ENCODE data around the gene SNTG2.
"Not testable (repeated sequence)": the region's sequence is repeated elsewhere in the genome, so short reads cannot be mapped to it uniquely, and the experiment has no call there.

SNTG2 gene

DNA sequence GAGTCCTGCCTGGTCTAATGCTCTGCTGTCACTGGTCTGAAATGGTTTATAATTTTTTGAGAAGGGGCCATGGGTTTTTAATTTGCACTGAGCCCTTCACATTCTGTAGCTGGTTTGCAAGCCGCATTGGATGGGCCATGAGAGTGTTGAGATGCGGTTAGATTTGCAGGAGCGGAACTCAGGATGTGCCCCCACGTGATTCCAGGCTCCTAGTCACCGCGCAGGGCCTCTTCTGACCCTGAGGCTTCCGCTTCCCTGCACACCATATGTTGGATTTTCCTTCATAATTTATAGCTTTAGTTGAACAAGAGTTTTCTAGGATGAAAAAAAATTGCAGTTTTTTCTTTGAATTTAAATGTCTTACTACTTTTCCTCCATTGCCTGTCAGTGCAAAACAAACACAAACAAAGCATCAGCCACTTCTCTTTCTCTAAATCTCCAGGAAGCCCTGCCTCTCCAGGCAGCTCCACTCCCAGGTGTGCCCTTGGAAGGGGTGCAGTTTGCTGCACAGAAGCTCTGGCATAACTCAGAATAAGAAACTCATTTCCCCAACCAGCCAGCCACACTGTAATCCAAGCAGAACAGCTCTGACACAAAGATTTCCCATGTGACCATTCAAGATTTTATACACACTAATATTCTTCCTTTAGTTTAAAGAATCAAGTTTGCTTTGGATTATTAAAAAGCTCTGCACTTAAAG lies 444.2 kb downstream of the SNTG2 start:
- no peak for DNase-seq

DNA sequence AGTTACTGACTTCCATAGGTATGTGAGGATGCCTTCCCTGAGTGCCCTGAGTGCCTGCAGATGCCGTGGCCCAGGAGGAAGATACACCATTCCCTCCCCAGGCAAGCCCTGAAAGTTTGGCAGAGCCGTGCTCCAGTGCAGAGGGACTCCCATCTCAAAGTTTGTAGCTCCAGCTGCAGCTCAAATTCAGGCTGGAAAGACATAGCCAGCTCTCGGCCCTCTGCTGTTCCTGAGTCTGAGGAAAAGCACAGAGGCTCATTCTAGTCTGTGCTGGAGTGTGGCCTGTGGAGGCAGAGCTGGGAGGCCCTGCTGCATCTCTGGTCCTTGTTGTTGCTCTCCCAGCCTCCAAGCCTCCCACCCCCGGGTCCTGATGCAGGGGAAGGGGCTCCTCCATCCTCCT lies 446.7 kb downstream of the SNTG2 start:
- DNase-seq: no peak

DNA sequence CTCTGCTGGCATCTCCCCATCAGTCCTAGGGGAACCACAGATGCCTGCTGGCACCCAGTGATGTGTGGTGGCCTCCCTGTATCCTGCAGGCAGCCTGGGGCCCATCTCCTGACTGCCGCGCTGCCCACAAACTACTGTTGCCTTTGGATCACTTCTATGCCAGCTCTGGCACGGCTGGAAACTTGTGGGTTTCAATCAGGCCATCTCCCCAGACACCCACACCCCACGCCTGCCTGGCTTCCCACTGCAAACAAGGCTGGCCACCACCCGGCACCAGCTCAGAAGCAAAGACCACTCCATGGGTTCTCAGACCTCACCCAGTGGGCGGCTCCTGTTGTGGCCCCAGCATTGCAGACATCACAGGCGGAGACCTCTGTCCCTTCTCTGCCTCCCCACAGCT lies 447.5 kb downstream of the SNTG2 start:
- no peak for DNase-seq

DNA sequence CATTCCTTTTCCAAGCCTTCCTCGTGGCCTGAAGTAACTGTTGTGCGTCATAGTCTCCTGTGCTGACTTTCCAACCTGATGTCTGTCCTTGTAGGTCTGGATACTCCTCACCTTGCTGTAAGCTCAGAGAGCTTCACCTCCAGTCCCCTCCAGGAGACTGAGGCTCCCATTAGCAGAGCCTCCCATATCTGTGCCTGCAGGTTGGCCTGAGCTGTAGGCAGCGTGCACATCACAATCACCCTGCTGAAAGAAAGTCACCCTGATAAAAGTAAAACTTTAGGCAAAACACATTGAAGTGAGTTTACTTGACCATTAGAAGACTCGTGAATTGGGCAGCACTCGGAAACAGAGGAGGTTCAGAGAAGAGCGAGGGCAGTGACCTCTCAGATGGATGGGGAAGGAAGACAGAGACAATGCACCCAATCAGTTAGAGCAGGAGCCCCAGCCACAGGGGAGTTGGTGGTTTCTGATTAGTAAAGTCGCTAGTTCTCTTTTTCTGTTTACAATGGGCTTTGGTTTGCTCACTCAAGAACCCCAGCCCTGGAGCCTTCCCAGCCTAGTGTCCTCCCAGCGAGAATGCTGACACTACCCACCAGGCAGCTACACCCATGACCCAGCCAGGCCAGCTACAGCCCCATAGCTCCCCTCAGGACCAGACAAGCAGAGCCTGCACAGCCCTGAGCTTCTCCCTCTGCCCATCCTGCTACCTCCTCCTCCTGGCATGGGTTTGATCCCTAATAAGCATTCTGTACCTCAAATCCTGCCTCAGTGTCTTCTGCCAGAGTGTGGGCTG lies 450.5 kb downstream of the SNTG2 start:
- DNase-seq: no peak

DNA sequence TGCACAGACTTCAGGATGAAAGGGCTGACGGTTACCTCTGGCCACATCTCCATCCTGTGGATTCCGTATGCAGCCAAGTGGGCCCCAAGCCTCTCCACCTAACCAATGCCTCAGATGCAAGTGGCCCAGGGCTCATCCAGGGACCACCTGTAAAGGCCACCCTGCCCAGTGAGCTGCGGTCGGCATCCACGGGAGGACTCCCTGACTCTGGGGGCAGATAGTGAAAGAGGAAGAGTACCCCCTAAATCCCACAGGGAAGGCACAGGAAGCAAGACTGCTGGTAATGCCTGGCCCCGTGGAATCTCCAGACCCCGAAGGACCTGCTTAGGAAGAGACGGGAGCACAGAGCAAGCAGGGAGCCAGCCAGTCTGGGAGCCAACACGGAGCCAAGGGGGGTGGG lies 451.4 kb downstream of the SNTG2 start:
- no peak for DNase-seq

DNA sequence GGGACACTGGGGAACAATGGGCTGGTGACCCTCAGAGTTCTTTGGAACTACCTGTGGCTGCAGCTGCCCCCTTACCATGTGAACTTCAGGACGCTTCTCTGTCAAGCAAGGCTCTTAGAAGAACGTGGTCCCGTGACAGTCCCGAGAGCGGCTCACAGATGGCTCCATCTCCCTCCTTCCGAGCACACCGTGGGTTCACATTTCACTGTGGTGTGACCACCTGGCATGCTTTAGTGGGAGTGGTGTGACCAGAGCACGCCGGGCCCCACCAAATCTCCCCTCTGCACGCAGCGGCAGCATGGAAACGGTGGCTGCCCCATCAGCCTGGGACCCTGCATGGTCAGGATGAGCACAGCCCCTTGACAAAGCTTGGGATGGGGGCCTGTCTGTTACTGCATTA lies 452.9 kb downstream of the SNTG2 start:
- DNase-seq: no peak

DNA sequence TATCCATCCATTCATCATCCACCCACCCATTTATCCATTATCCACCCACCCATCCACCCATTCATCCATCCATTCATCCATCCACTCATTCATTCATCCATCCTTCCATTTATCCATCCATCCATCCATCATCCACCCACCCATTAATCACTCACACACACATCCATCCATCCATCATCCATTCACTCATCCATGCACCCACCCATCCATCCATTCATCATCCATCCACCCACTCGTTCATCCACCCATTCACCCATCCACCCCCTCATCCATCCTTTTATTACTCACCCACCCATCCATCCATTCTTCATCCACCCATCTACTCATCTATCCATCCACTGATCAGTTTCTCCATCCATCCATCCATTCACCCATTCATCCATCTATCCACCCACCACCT lies 454.5 kb downstream of the SNTG2 start:
- no peak for DNase-seq

DNA sequence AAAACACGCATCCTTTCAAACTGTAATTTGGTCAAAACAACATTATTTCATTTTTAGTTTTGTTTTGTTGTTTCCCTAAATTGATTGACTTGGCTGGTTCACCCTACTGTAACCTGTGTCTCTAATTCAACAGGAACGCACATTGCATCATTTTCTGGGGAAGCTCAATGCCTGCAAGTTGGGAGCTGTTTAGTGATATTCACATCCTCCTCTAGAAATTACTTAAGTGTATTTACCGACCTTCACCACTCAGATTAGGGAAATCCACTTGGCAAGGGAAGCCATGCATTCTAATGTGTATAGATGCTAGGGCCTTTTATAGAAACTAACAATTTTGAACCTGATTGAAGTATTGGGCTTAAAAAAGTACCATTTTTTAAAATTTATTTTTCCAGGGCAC lies 455.3 kb downstream of the SNTG2 start:
- no peak for DNase-seq

DNA sequence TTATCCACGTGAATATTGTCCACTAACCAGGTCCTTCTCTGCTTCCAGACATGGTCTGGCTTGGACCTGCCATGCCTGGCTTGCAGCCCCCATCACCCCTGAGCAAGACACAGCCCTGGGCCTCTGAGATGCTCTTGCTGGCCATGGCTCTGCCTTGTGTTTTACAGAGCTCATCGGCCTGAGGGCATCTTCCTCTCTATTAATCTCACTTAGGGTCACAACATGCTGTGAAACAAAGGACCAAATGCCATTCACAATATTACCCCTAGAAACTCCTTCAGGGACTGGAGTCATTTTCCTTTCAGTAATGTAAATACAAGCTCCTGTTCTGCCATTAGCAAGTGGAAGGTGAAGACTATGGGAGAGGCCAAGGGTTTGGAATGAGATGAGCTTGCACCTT lies 455.8 kb downstream of the SNTG2 start:
- DNase-seq: no peak

DNA sequence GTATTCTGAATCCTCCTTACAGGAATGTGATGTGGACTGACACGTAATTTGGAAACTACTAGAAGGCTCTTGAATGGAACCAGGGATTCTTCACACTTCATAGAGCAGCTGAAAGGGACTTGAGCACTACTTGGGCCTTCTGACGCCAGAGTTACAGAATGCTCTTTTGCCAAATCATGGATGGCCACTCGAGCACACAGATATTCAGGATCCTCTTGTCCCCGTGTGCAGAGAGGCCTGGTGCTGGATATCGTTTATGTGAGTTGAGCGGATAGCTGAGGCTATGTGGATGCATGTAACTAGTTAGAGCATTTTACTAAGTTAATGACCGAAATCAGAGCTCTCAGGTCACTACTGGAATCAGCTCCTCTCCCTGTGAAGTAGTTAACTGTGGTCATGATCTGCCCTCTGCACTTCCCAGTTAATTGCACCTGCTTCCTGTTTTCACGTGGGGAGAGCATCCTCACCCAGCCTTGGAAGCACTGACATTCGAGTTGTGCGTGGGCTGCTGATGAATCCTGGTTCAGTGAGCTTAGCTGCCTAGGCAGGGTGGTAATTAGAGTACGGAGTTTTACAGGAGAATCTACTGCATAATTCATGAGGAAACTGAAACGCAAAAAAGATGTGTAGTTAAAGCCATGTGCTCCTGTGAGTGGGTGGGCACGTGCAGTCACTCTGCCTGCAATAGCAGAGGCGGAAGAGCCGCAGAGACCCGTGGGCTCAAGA lies 457.5 kb downstream of the SNTG2 start:
- no peak for DNase-seq

DNA sequence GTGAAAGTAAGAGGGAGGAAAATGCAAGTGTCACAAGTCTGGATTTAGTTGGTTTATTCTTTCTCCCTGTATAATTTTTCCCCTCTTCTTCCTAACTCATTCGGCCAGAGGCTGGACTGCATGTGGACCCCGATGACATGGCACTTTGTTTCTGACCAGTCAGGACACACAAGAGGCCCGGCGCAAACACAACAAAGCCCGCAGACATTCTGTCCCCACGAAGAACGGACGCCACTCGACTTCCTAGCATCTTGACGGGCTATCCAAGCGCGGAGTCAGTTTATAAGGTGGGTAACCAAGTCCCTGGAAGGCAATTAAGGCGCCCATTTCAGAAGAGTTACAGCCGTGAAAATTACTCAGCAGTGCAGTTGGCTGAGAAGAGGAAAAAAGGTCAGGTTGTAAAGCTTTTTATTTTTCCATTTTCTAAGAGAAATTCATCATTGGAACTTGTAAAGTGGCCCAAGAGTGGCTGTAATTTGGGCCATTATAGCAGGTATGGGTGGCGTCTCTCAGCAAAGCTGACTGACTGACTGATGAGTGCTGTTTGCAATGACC lies 462.6 kb downstream of the SNTG2 start, which contains the start of gene TPO:
Gene TPO (plus strand): TSS at position 308 of the 555 bp plus-strand sequence. CDS start 946 bp downstream, outside the sequence.
- no peak for DNase-seq

DNA sequence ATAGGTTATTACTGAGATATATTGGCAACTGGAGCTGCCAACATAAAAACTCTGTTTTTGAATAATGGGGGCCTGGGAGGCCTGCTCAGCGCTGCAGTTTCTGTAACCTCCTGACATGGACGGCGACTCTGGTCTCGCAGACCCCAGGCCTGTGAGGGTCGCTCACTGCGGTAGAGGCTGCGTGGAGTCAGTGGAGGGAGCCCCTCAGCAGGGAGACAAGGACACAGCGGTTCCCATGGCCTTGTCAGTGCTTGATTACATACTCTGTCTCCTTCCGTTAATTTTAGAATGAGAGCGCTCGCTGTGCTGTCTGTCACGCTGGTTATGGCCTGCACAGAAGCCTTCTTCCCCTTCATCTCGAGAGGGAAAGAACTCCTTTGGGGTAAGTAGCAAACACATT lies 463.5 kb downstream of the SNTG2 start:
- no peak for DNase-seq

DNA sequence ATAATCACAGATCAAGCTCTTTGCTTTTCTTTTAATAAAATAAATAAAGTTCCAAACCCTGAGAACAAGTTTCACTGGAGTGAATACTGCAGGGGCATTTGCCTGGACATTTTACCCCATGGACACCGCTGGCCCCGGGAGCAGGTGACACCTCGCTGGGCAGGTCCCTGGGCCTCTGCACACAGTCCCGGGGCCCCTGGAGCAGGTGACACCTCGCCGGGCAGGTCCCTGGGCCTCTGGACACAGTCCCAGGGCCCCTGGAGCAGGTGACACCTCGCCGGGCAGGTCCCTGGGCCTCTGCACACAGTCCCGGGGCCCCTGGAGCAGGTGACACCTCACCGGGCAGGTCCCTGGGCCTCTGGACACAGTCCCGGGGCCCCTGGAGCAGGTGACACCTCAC lies 464.3 kb downstream of the SNTG2 start:
- not testable (repeated sequence) for DNase-seq

DNA sequence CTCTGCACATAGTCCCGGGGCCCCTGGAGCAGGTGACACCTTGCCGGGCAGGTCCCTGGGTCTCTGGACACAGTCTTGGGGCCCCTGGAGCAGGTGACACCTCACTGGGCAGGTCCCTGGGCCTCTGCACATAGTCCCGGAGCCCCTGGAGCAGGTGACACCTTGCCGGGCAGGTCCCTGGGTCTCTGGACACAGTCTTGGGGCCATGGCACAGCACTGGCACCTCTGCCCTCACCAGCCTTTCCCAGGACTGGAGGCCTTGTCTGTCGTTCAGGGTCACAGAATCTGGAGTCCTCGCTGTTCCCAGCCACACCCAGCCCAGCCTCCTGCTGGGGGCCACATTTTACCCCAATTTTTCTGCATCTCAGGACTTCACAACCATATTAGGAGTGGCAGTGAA lies 464.9 kb downstream of the SNTG2 start:
- DNase-seq: no peak
